NCI-H146 (cell line): ENCODE measurements around the gene KIAA1671.
"Not testable (repeated sequence)": the region's sequence is repeated elsewhere in the genome, so short reads cannot be mapped to it uniquely, and the experiment has no call there.

Experiments used
- DNase-seq: peaks from one replicate; lab custom pipeline; 2025; lab: John Stamatoyannopoulos, UW

The KIAA1671 gene

GRCh38 chr22:25235547-25236290, 283.2 kb downstream of the KIAA1671 start:
- DNase-seq = peak; percentile 62

GRCh38 chr22:25236417-25236816, 283.9 kb downstream of the KIAA1671 start:
- DNase-seq = no peak

- DNase-seq = no peak
Observed at GRCh38 chr22:25237503-25237902, 285.0 kb downstream of the KIAA1671 start.

GRCh38 chr22:25238058-25238457, 285.5 kb downstream of the KIAA1671 start:
- DNase-seq = not testable (repeated sequence)
